Mucosa of descending colon (tissue), 3 donors: ENCODE results near the gene IFRD1. TPM values are rescaled to one million over a fixed set of nuclear protein-coding genes. Genes with fewer than 3 reads are reported as not detected.

Experiments
- ATAC-seq: fragments of 200-7000 bp; cut with Tn5 transposase; one replicate; pipeline ENCODE4 v1.9.1; 2020; ENCODE audit warnings: mild to moderate bottlenecking, moderate library complexity
- DNase-seq, 3 donors: peaks; one replicate each; pipeline ENCODE4 v3.0.0-alpha.2; 2020
- H3K36me3 ChIP-seq: fragments of 200-600 bp; one replicate; pipeline ENCODE4 v1.8.0; 2021; ENCODE audit warnings: low read depth, mild to moderate bottlenecking
- H3K4me1 ChIP-seq: fragments of 200-600 bp; one replicate; pipeline ENCODE4 v1.8.0; 2021; ENCODE audit warnings: low read depth, mild to moderate bottlenecking
- H3K4me3 ChIP-seq: fragments of 200-600 bp; one replicate; pipeline ENCODE4 v1.8.0; 2021; ENCODE audit warnings: mild to moderate bottlenecking
- H3K9me3 ChIP-seq: fragments of 200-600 bp; one replicate; pipeline ENCODE4 v1.8.0; 2021; ENCODE audit warnings: mild to moderate bottlenecking
- CTCF ChIP-seq: fragments of 200-600 bp; IDR thresholded peaks from one replicate; pipeline ENCODE4 v1.8.0; 2022; ENCODE audit warnings: antibody characterized with exemption, mild to moderate bottlenecking
- intact Hi-C, 2 donors: fragments of 100-400 bp; cut with DNase I in 1 of 2; cut with micrococcal nuclease in 1 of 2; formaldehyde crosslinking; loops; one replicate each; pipeline versions ENCODE4 v1.11.0 to v1.11.1; 2022; cut with DNase I, micrococcal nuclease
- total RNA-seq, 3 donors: library from RNA; stranded (reverse); fragmentation: NEBNext Ultra II Directional in 2 of 3; extraction: Animal tissue kit (Norgen Biotek cat#: 25700) in 2 of 3; gene quantifications; one replicate each; pipeline versions ENCODE4 v1.2.1 to v1.2.4, GENCODE V29; 2021 to 2023
- donor health status: DM: no; HTN: no; CAD: no; lungs with moderate emphysema.
- donor health status: DM: no; HTN: no; CAD: no.
- donor health status: DM: no; HTN: yes; CAD: no.

IFRD1 gene
- total RNA-seq, 3 donors from 2014 or later: 31.2 to 68.0 (median 47.1) TPM

GRCh38 chr7:112430649-112431048, 19.6 kb upstream of the IFRD1 start:
- no peaks in the 10 kb centered on the region for H3K9me3 ChIP-seq
- no peak for DNase-seq
- no peak for TF ChIP-seq CTCF
- ATAC-seq: no peak
- no peak overlapping the region for H3K4me3 ChIP-seq
- no peaks in the 10 kb centered on the region for H3K36me3 ChIP-seq
- H3K4me1 ChIP-seq: no peaks in the 10 kb centered on the region
- intact Hi-C loops: no loop called here

DNA sequence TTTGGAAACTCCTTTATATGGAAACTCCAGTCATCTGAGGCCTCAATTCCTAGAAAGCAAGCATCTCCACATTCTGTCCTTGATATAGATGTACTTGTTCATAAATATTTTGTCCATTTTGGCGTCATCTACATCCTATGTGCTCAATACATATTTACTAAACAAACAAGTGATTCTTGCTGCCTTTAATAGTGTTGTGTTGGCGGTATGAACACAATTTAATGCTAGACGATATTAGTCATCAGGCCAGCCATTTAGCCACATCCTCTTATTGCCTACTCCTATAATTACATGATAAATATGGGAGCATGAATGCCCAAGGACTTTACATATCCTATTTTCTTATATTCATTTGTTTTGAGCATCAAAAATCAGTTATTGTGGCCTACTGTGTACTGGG, 18.5 kb upstream of the IFRD1 start:
- Histone ChIP-seq H3K36me3 (no peaks in the 10 kb centered on the region), H3K4me3 (no peak overlapping the region), H3K4me1 (no peaks in the 10 kb centered on the region), H3K9me3 (no peaks in the 10 kb centered on the region)
- no peak for TF ChIP-seq CTCF
- DNase-seq: no peak
- no peak for ATAC-seq
- intact Hi-C loops: no loop called here

GRCh38 chr7:112433289-112433688, 17.0 kb upstream of the IFRD1 start:
- H3K9me3 ChIP-seq: no peaks in the 10 kb centered on the region
- H3K36me3 ChIP-seq: no peaks in the 10 kb centered on the region
- no peak for DNase-seq
- ATAC-seq: no peak
- intact Hi-C loops: no loop called here
- H3K4me1 ChIP-seq: no peaks in the 10 kb centered on the region
- no peak for TF ChIP-seq CTCF
- H3K4me3 ChIP-seq: no peak overlapping the region

DNA sequence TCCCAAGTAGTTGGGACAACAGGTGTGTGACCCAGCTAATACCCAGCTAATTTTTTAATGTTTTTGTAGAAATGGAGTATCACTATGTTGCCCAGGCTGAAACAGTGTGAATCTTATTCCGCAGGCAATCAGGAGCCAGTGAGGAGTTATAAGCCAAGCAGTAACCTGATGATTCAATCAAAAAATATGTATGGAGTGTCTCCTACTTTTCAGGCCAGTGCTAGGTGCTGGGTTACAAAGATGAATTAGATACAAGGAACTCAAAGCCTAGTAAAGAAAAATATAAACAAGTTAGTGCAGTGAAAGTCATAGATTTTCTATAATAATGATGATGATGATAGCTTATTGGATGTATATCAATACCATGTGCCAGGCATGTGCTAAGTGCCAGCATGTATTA, 13.2 kb upstream of the IFRD1 start:
- intact Hi-C loops: no loop called here
- no peaks in the 10 kb centered on the region for H3K36me3 ChIP-seq
- TF ChIP-seq CTCF: no peak

DNA sequence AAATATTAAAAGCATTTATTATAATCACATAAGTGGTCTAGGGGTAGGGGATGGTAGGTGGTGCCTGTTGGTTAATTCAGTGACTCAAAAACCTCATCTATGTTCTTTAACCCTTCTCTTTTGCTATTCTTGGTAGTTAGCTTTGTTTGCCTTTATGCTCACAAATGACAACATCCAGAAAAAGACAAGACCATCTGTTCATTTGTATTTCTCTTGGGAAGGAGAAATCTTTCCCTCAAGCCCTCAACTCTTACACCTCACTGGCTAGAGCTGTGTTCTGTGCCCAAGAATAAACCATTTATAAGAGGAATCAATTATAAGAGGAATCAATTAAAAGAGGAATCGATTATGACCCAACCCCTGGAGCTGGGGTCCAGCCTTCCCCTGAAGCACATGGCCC, 10.8 kb upstream of the IFRD1 start:
- H3K4me1 ChIP-seq: no peaks in the 10 kb centered on the region
- H3K9me3 ChIP-seq: no peaks in the 10 kb centered on the region
- no peaks in the 10 kb centered on the region for H3K36me3 ChIP-seq
- intact Hi-C loops: no loop called here
- ATAC-seq (no peak), DNase-seq (no peak)
- H3K4me3 ChIP-seq: no peak overlapping the region
- TF ChIP-seq CTCF: no peak

More for the DNA sequence above, 13.2 kb upstream of the IFRD1 start:
- H3K4me3 ChIP-seq: no peak overlapping the region
- ATAC-seq: no peak
- no peaks in the 10 kb centered on the region for H3K4me1 ChIP-seq
- no peaks in the 10 kb centered on the region for H3K9me3 ChIP-seq
- no peak for DNase-seq

GRCh38 chr7:112442210-112442609, 8.1 kb upstream of the IFRD1 start:
- Histone ChIP-seq H3K36me3 (no peaks in the 10 kb centered on the region), H3K4me3 (no peak overlapping the region), H3K9me3 (no peaks in the 10 kb centered on the region), H3K4me1 (no peaks in the 10 kb centered on the region)
- ATAC-seq: no peak
- TF ChIP-seq CTCF: no peak
- intact Hi-C loops: no loop called here
- DNase-seq: no peak
